H9 (cell line): Measurements from ENCODE around the gene SFMBT2. TPM values are rescaled to one million over a fixed set of nuclear protein-coding genes. Genes with fewer than 3 reads are reported as not detected.

ENCODE experiments used
- DNase-seq: peaks from one replicate; pipeline ENCODE4 v3.0.0-alpha.2; 2017
- H2AFZ ChIP-seq: one replicate; pipeline ENCODE4 v1.6.1; 2013; ENCODE audit warnings: mild to moderate bottlenecking, low read length, control low read depth, moderate library complexity
- H2AK5ac ChIP-seq: 2 replicates; pipeline ENCODE4 v1.6.1; 2013; ENCODE audit warnings: low read length, control low read depth, mixed read lengths; ENCODE audit not compliant: insufficient read length
- H2BK120ac ChIP-seq: one replicate; pipeline ENCODE4 v1.6.1; 2013; ENCODE audit warnings: low read depth, mild to moderate bottlenecking, low read length, control low read depth, inconsistent platforms; ENCODE audit not compliant: poor library complexity, severe bottlenecking
- H2BK12ac ChIP-seq: 2 replicates; pipeline ENCODE4 v1.6.1; 2013; ENCODE audit warnings: low read length, control low read depth, mixed read lengths, low read depth; ENCODE audit not compliant: insufficient read length
- H2BK15ac ChIP-seq: 2 replicates; pipeline ENCODE4 v1.6.1; 2013; ENCODE audit warnings: low read depth, low read length, control low read depth
- H2BK20ac ChIP-seq: one replicate; pipeline ENCODE4 v1.6.1; 2013; ENCODE audit warnings: low read depth, mild to moderate bottlenecking, low read length, control low read depth, inconsistent platforms; ENCODE audit not compliant: poor library complexity, severe bottlenecking
- H2BK5ac ChIP-seq: 2 replicates; pipeline ENCODE4 v1.6.1; 2013; ENCODE audit warnings: low read length, control low read depth, mixed read lengths; ENCODE audit not compliant: insufficient read length
- H3K14ac ChIP-seq: 2 replicates; pipeline ENCODE4 v1.6.1; 2013; ENCODE audit warnings: low read length, control low read depth; ENCODE audit not compliant: insufficient read depth
- H3K18ac ChIP-seq: 2 replicates; pipeline ENCODE4 v1.6.1; 2013; ENCODE audit warnings: low read depth, mild to moderate bottlenecking, mixed read lengths, low read length, control low read depth; ENCODE audit not compliant: insufficient read length
- H3K23ac ChIP-seq: 2 replicates; pipeline ENCODE4 v1.6.1; 2013; ENCODE audit warnings: low read length, control low read depth, mixed read lengths, low read depth; ENCODE audit not compliant: insufficient read length
- H3K23me2 ChIP-seq: 2 replicates; pipeline ENCODE4 v1.6.1; 2013; ENCODE audit warnings: low read depth, mild to moderate bottlenecking, mixed read lengths, low read length, control low read depth; ENCODE audit not compliant: insufficient read length, poor library complexity, severe bottlenecking
- H3K27ac ChIP-seq: 2 replicates; pipeline ENCODE4 v1.5.1; 2013; ENCODE audit warnings: low read length, control low read depth, mixed read lengths, low read depth; ENCODE audit not compliant: insufficient read length
- H3K27me3 ChIP-seq: 2 replicates; pipeline ENCODE4 v1.6.1; 2013; ENCODE audit warnings: low read length, control low read depth, inconsistent platforms; ENCODE audit not compliant: insufficient read depth
- H3K4ac ChIP-seq: 2 replicates; pipeline ENCODE4 v1.6.1; 2013; ENCODE audit warnings: low read depth, mild to moderate bottlenecking, control low read depth, inconsistent platforms, low read length, moderate library complexity
- H3K4me1 ChIP-seq: 2 replicates; pipeline ENCODE4 v1.6.1; 2013; ENCODE audit warnings: low read length, control low read depth, inconsistent platforms; ENCODE audit not compliant: insufficient read depth
- H3K4me2 ChIP-seq: 2 replicates; pipeline ENCODE4 v1.6.1; 2013; ENCODE audit warnings: low read length, control low read depth, mixed read lengths; ENCODE audit not compliant: insufficient read length, insufficient read depth
- H3K56ac ChIP-seq: 2 replicates; pipeline ENCODE4 v1.6.1; 2013; ENCODE audit warnings: low read depth, mild to moderate bottlenecking, mixed read lengths, low read length, control low read depth; ENCODE audit not compliant: insufficient read length
- H3K79me1 ChIP-seq: 2 replicates; pipeline ENCODE4 v1.6.1; 2013; ENCODE audit warnings: low read depth, mild to moderate bottlenecking, moderate library complexity, low read length, control low read depth, inconsistent platforms; ENCODE audit not compliant: insufficient read depth, poor library complexity, severe bottlenecking
- H3K79me2 ChIP-seq: 2 replicates; pipeline ENCODE4 v1.6.1; 2013; ENCODE audit warnings: low read length, control low read depth, inconsistent platforms; ENCODE audit not compliant: insufficient read depth
- H3K9ac ChIP-seq: 2 replicates; pipeline ENCODE4 v1.6.1; 2013; ENCODE audit warnings: low read length, control low read depth, mixed read lengths; ENCODE audit not compliant: insufficient read length; ENCODE audit errors: extremely low read depth
- H3K9me3 ChIP-seq: one replicate; pipeline ENCODE4 v1.6.1; 2013; ENCODE audit warnings: low read depth, low read length, inconsistent platforms; ENCODE audit not compliant: control insufficient read depth
- H3T11ph ChIP-seq: one replicate; pipeline ENCODE4 v1.6.1; 2013; ENCODE audit warnings: mild to moderate bottlenecking, low read length, control low read depth, inconsistent platforms
- H4K20me1 ChIP-seq: one replicate; pipeline ENCODE4 v1.6.1; 2013; ENCODE audit not compliant: control insufficient read depth, insufficient read length, insufficient read depth
- H4K5ac ChIP-seq: 2 replicates; pipeline ENCODE4 v1.6.1; 2013; ENCODE audit warnings: low read depth, mild to moderate bottlenecking, mixed read lengths, low read length, control low read depth; ENCODE audit not compliant: insufficient read length
- H4K8ac ChIP-seq: replicated peaks from 2 replicates; pipeline ENCODE4 v1.6.1; 2013; ENCODE audit warnings: low read length, control low read depth, mixed read lengths, low read depth; ENCODE audit not compliant: insufficient read length
- H4K91ac ChIP-seq: 2 replicates; pipeline ENCODE4 v1.6.1; 2013; ENCODE audit warnings: low read depth, mild to moderate bottlenecking, moderate library complexity, mixed read lengths, low read length, control low read depth; ENCODE audit not compliant: insufficient read length
- H3K27ac Mint-ChIP-seq, 3 experiments: 2 replicates in 2 of 3; 3 replicates in 1 of 3; pipeline ENCODE4 v1.8.0; 2020 to 2021; ENCODE audit warnings: mixed read lengths in 3 of 3, mild to moderate bottlenecking in 1 of 3, moderate library complexity in 1 of 3
- H3K27me3 Mint-ChIP-seq: 2 replicates; pipeline ENCODE4 v1.8.0; 2021; ENCODE audit warnings: low read depth, mild to moderate bottlenecking, moderate library complexity, mixed read lengths
- H3K36me3 Mint-ChIP-seq, 3 experiments: 2 replicates in 2 of 3; 3 replicates in 1 of 3; pipeline ENCODE4 v1.8.0; 2020 to 2021; ENCODE audit warnings: low read depth in 3 of 3, mixed read lengths in 3 of 3; ENCODE audit not compliant: insufficient read depth in 1 of 3
- H3K4me1 Mint-ChIP-seq, 2 experiments: 2 replicates each; pipeline ENCODE4 v1.8.0; 2020; ENCODE audit warnings: mixed read lengths in 2 of 2
- H3K4me3 Mint-ChIP-seq, 2 experiments: 2 replicates in 1 of 2; 3 replicates in 1 of 2; pipeline ENCODE4 v1.8.0; 2020 to 2021; ENCODE audit warnings: mild to moderate bottlenecking in 2 of 2, mixed read lengths in 2 of 2, moderate library complexity in 1 of 2
- H3K9me3 Mint-ChIP-seq, 2 experiments: 2 replicates in 1 of 2; 3 replicates in 1 of 2; pipeline ENCODE4 v1.8.0; 2020; ENCODE audit warnings: mild to moderate bottlenecking in 2 of 2, mixed read lengths in 2 of 2, moderate library complexity in 1 of 2
- CTCF ChIP-seq: fragments of 200-600 bp; sonication (generic); conservative IDR thresholded peaks from 3 replicates; pipeline ENCODE4 v1.8.0; 2021; ENCODE audit warnings: antibody characterized with exemption, mild to moderate bottlenecking
- WGBS: extraction: QIAGEN DNeasy Blood & Tissue Kit; methylation state at CpG from one replicate; pipeline ENCODE4 v1.1.7; 2013; ENCODE audit warnings: missing lambda C conversion rate, low lambda C conversion rate, mixed read lengths; ENCODE audit not compliant: insufficient read length; ENCODE audit errors: extremely low coverage; 5-methylcytosine and 5-hydroxymethylcytosine counted together
- total RNA-seq: library from RNA; stranded (reverse); gene quantifications from 2 replicates; pipeline ENCODE4 v1.2.1, GENCODE V29; 2021

SFMBT2 gene
- total RNA-seq, 1 experiment from 2014 or later, result 5.3 TPM

- H4K5ac ChIP-seq, result no peak overlapping the region
- H3K9ac ChIP-seq, result no peak overlapping the region
- H3T11ph ChIP-seq, result no peak overlapping the region
- H2BK120ac ChIP-seq, result no peak overlapping the region
- no peaks in the 10 kb centered on the region for H3K79me2 ChIP-seq
- no peak overlapping the region for H3K4me2 ChIP-seq
- Mint-ChIP-seq H3K36me3 (peaks cover 16 to 35% (median 31%) of the 10 kb centered on the region in 3 experiments), H3K27me3 (no peaks in the 10 kb centered on the region; the same call in 1 of the 2 replicates), H3K4me3 (no peak overlapping the region), H3K27ac (no peak overlapping the region), H3K4me1 (peaks cover 7 to 15% of the 10 kb centered on the region in 2 experiments), H3K9me3 (peaks cover 5 to 6% of the 10 kb centered on the region in 2 experiments; a peak in 3 of 5 replicates)
- no peak overlapping the region for H3K23ac ChIP-seq
- no peak overlapping the region for H3K4ac ChIP-seq
- no peak overlapping the region for H3K18ac ChIP-seq
- H2BK20ac ChIP-seq, result no peak overlapping the region
- H2AK5ac ChIP-seq, result no peak overlapping the region
- H2BK15ac ChIP-seq, result no peak overlapping the region
- no peaks in the 10 kb centered on the region for H3K4me1 ChIP-seq
- TF ChIP-seq CTCF, result no peak
- no peak overlapping the region for H2BK12ac ChIP-seq
- H4K8ac ChIP-seq, result no peak overlapping the region
- DNase-seq, result no peak
- H4K20me1 ChIP-seq, result no peaks in the 10 kb centered on the region
- WGBS, result no CpG with 5 or more reads among the region's 10 CpGs
- no peaks in the 10 kb centered on the region for H3K79me1 ChIP-seq
- no peaks in the 10 kb centered on the region for H3K27me3 ChIP-seq
- H3K23me2 ChIP-seq, result no peaks in the 10 kb centered on the region
- no peak overlapping the region for H4K91ac ChIP-seq
- no peak overlapping the region for H2AFZ ChIP-seq
- H3K14ac ChIP-seq, result no peak overlapping the region
- H3K9me3 ChIP-seq, result no peaks in the 10 kb centered on the region
- no peak overlapping the region for H3K56ac ChIP-seq
- no peak overlapping the region for H3K27ac ChIP-seq
- H2BK5ac ChIP-seq, result no peak overlapping the region
These were observed 217.9 kb downstream of the SFMBT2 start for GRCh38 chr10:7192831-7193361.
